GM12891 (cell line): ENCODE data around the gene PPP1R2.
"Not testable (repeated sequence)": the region's sequence is repeated elsewhere in the genome, so short reads cannot be mapped to it uniquely, and the experiment has no call there.

Source experiments
- PAX5 ChIP-seq: IDR thresholded peaks from 2 replicates; pipeline ENCODE4 v1.6.1; 2011; ENCODE audit warnings: low read length, moderate library complexity, mild to moderate bottlenecking; ENCODE audit not compliant: insufficient read depth, severe bottlenecking
- POLR2A ChIP-seq: IDR thresholded peaks from 2 replicates; pipeline ENCODE4 v1.6.1; 2011; ENCODE audit warnings: low read depth, low read length, control low read depth
- POLR2AphosphoS5 ChIP-seq: IDR thresholded peaks from 2 replicates; pipeline ENCODE4 v1.6.1; 2011; ENCODE audit warnings: low read depth, low read length, control low read depth
- POU2F2 ChIP-seq: IDR thresholded peaks from 2 replicates; pipeline ENCODE4 v1.6.1; 2011; ENCODE audit warnings: low read depth, mild to moderate bottlenecking, control low read depth, low read length, moderate library complexity
- SPI1 ChIP-seq: IDR thresholded peaks from 2 replicates; pipeline ENCODE4 v1.6.1; 2011; ENCODE audit warnings: low read depth, low read length, control low read depth
- TAF1 ChIP-seq: IDR thresholded peaks from 2 replicates; pipeline ENCODE4 v1.6.1; 2011; ENCODE audit warnings: low read depth, low read length, control low read depth

GRCh38 chr3:195589796-195590195, 46.7 kb upstream of the PPP1R2 start:
- TF ChIP-seq POLR2A, PAX5, SPI1, TAF1, POLR2AphosphoS5, POU2F2: not testable (repeated sequence)
